Upper lobe of left lung (tissue), 4 donors: ENCODE results near the gene SRRM3.

Experiments
- CTCF ChIP-seq, 6 experiments: fragments of 450-650 bp in 4 of 6; fragments of 200-600 bp in 2 of 6; sonication (generic) in 2 of 6; IDR thresholded peaks; one replicate each; pipeline ENCODE4 v1.5.1; 2016 to 2019; ENCODE audit warnings: antibody characterized with exemption in 6 of 6
- POLR2A ChIP-seq, 4 donors: fragments of 450-650 bp; IDR thresholded peaks; one replicate each; pipeline ENCODE4 v1.5.1; 2016 to 2017; ENCODE audit warnings: antibody characterized with exemption in 4 of 4, mild to moderate bottlenecking in 2 of 4
- POLR2AphosphoS5 ChIP-seq, 2 donors: sonication (generic); formaldehyde crosslinking; IDR thresholded peaks; one replicate each; pipeline ENCODE4 v1.5.1; 2017; ENCODE audit warnings: antibody characterized with exemption in 2 of 2

DNA sequence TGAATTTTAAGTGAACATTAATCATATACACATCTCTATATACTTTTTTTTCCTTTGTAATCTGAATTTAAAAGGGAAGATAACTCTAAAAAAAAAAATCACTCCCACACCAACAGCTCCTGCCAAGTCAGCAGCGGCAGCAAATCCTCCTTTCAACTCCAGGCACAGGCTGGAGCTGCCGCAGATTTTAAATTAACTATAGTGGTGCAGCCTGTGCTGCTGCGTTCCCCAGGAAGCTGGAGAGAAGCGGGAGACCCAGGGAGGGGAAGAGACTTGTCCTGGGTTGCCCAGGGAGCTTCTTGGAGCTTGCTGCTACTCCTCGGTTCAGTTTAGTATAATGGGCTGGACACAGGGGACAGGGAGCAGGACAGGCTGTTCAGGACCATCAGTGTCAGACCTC lies 68.2 kb downstream of the SRRM3 start:
- TF ChIP-seq CTCF (IDR thresholded peaks at IDR 0.05) (no peak), POLR2A (IDR thresholded peaks at IDR 0.05) (no peak), POLR2AphosphoS5 (IDR thresholded peaks at IDR 0.05) (no peak)
